AG08395 (cell line): ENCODE measurements around the gene STX18.

ENCODE experiments used
- DNase-seq: peaks from one replicate; pipeline ENCODE4 v3.0.0; 2012; ENCODE audit warnings: mixed read lengths, low spot score

The STX18 gene

DNA sequence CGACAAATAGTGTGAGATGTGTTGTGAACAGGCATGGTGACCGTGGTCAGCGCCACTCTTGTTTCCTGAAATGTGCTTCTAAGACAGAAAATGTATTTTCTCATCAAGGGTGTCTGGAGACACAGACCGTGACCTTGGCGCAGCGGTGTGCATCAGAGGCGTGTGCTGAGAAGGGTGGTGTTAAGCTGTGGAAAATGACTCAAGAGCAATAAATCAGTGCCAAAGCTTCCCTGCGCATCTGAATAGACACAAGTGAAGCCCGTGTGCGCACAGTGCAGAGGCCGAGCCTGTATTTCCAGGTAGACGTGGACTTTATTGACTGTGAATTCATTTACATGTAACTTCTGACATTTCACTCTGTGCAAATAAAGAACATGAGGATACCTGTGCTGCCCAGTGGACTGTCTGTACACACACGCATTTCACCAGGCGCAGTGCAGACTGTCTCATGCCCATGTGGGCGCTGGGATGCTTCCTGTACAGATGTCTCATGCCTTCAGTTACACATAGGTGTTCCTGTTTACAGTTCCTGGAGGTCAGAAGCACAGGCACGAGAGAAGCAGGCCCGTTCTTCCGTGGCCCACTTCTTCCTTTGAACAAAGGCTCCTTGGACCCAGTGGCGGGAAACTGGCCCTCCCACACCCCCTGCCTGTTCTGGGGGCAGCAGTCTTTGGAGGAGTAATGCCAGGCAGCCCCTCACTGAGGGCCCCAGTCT lies 123.0 kb downstream of the STX18 start:
- DNase-seq, result no peak

GRCh38 chr4:4417886-4418285 lies 124.0 kb downstream of the STX18 start:
- DNase-seq, result no peak

DNA sequence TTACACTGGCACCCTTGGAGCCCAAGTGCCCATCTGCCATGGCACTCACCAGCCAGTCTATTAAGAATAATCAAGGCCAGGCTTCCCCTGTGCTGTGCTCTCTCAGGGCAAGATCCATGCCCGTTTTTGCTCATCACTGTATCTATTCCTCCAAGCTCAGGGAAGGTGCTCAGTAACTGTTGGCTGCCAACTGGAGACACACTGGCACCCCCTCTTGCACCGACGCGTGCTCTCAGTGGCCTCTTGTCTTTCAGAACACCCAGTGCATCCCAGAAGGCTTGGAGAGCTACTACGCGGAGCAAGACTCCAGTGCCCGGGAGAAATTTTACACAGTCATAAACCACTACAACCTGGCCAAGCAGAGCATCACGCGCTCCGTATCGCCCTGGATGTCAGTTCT lies 124.9 kb downstream of the STX18 start:
- no peak for DNase-seq

- no peak for DNase-seq
These were observed 125.7 kb downstream of the STX18 start for GRCh38 chr4:4415806-4416805.

GRCh38 chr4:4415107-4415805 lies 126.6 kb downstream of the STX18 start:
- DNase-seq, result no peak

- DNase-seq, result no peak
These were observed 128.0 kb downstream of the STX18 start for GRCh38 chr4:4413806-4414205.

GRCh38 chr4:4413373-4413725 lies 128.5 kb downstream of the STX18 start:
- no peak for DNase-seq

- no peak for DNase-seq
These were observed 129.0 kb downstream of the STX18 start for GRCh38 chr4:4412641-4413372.

DNA sequence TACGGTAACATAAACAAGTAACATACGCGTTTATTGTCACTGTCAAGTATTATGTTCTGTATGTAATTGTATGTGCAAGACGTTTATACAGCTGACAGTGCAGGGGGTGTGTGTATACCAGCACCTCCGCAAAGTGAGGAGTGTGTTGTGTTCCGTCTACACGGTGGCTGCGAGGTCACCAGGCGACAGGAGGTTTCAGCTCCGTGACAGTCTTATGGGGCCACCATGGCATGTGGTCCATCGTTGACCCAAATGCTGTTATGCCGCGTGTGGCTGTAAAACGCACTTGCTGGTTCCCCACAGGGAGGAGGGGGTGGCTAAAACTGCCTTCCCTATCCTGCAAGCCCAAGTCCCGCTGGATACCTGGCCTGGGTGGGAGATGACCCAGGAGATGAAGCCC lies 129.9 kb downstream of the STX18 start:
- no peak for DNase-seq

- no peak for DNase-seq
These were observed 131.6 kb downstream of the STX18 start for GRCh38 chr4:4410271-4410670.

DNA sequence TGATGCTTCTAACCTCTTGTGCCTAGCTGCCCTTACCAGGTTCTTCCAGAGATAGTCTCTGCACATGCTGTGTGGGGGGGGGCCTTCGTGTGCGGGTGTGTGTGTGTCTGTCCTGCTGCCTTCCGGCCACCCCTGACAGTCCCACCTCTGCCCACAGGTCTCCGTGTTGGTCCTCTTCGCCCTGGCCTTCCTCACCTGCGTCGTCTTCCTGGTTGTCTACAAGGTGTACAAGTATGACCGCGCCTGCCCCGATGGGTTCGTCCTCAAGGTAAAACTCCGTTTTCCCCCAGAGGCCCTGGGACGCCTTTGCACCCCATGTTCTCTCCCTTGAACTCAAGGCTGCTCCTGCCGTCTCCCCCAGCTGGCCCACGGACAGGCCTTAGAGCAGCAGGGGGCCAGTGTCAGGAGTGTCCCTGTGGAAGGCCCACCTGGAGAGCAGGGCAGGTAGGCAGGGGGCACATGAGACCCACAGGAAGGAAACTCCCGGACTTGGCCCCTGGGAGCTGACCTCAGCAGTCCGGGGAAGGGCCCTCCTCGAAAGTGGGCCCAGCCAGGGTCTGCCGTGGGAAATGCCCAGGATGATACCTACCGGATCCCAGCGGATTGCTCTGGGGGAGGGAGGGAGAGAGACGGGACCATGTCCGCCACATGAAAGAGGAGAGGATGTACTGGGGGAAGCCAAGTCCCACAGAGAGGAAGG lies 132.3 kb downstream of the STX18 start:
- DNase-seq, result no peak

DNA sequence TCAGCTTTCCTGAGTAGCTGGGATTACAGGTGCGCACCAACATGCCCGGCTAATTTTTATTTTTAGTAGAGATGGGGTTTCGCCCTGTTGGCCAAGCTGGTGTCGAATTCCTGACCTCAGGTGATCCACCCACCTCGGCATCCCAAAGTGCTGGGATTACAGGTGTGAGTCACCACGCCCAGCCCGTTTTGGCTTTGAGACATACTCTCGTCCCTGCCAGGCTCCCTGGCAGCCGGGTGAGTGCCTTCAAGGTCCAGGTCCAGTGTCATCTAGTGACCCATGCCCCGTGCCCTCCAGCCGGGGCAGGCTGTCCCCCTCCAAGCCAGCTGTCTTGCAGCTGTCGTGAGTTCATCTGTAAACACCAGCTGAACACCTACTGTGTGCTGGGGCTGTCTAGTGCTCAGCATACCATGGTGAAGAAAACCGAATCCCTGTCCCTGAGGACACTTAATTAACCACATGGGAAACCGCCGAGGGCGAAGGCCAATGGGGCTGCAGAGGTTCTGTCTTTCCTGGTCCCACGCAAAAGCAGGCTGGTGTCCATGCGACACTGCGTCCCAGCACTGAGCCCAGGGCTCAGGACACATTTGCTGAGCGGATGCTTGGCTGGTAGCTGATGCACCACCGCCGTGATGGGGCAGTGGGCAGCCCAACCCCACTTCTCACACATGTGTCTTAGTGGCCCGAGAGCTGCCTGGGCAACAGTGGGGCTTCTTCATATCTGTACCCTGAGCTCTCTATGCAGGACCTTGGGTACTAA lies 133.1 kb downstream of the STX18 start:
- DNase-seq, result no peak

- DNase-seq, result no peak
These were observed 133.7 kb downstream of the STX18 start for GRCh38 chr4:4408132-4408523.

DNA sequence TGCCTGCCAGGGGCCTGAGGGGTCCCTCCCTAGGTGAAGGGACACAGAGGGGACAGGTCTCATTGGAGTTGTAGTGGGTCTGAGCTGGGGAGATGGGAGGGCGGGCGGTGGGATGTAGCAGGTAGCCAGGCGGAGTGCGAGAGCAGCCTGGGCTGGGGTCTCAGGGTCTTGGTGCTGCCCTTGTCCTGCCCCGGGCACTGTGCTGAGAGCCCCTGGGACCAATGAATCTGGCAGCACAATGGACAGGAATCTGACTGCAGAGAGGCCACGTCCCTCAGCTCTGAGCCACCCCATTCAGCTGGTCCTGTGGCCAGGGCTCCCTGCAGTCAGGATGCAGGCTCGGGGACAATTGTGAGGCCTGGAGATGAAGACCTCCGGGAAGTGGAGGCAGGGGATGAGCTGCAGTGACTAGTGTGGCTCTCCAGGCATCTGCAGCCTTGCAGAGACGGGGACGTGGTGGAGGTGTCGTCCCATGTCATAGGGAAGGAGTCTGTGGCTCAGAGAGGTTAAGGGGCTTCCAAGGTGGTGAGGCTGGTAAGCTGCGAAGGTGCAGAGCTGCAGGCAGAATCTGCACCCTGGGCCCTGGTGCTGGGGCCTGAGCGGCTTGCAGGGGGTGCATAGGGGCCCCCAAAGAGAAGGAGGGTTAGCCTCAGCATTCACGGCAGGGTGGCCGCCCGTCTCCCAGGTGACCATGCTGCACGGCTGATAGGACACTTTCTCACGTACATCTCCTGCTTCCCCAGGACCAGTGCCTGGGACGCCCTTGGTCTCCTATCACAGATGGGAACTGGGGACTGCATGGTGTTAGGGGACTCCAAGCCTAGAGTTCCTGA lies 134.3 kb downstream of the STX18 start:
- DNase-seq, result no peak

GRCh38 chr4:4406455-4407298 lies 135.2 kb downstream of the STX18 start:
- DNase-seq, result no peak

GRCh38 chr4:4405358-4405962 lies 136.4 kb downstream of the STX18 start:
- DNase-seq, result no peak

DNA sequence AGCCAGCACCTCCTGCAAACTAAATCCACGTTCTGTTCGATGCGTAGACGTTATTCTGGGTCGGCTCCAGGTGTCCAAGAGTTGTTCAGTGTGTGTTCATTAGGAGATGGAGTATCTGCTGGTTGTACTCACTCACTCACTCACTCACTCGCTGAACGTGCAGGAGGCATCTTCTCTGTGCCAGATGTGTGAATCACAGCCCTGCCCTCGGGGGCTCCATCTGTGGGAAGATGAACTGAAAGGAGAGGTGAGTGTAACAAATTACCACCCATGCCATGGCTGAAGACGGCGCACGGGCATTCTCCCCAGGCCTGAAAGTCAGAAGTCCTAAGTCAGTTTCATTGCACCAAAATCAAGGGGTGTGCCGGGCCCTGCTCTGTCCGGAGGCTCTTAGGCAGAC lies 138.9 kb downstream of the STX18 start:
- DNase-seq, result peak; percentile 41

- DNase-seq, result no peak
These were observed 140.8 kb downstream of the STX18 start for GRCh38 chr4:4401036-4401435.
